HL-60 (cell line): ENCODE measurements around the gene ZNF740.

Experiments used
- DNase-seq, 2 experiments: peaks; one replicate each; pipeline ENCODE4 v3.0.0-alpha.2; 2010 to 2020; ENCODE audit warnings: low read depth in 1 of 2, low spot score in 1 of 2
- H3K27ac ChIP-seq: fragments of 250-450 bp; sonication (Bioruptor Pico); replicated peaks from 2 replicates; pipeline ENCODE4 v1.5.1; 2020; ENCODE audit warnings: mild to moderate bottlenecking, moderate library complexity
- H3K27me3 ChIP-seq: fragments of 250-450 bp; sonication (Bioruptor Pico); 2 replicates; pipeline ENCODE4 v1.5.1; 2021; ENCODE audit warnings: mild to moderate bottlenecking, moderate library complexity; ENCODE audit not compliant: insufficient read depth, poor library complexity, severe bottlenecking
- H3K4me3 ChIP-seq: replicated peaks from 2 replicates; pipeline ENCODE4 v1.5.1; 2011; ENCODE audit warnings: mild to moderate bottlenecking, control low read depth, low read length; ENCODE audit not compliant: insufficient read depth
- CTCF ChIP-seq: IDR thresholded peaks from one replicate; pipeline ENCODE4 v1.5.1; 2011; ENCODE audit warnings: low read length, control low read depth, inconsistent platforms; ENCODE audit not compliant: insufficient read depth
- GABPA ChIP-seq: IDR thresholded peaks from 2 replicates; pipeline ENCODE4 v1.6.1; 2012; ENCODE audit warnings: low read depth
- POLR2AphosphoS5 ChIP-seq: IDR thresholded peaks from 2 replicates; pipeline ENCODE4 v1.6.1; 2012; ENCODE audit warnings: low read depth
- REST ChIP-seq: IDR thresholded peaks from 2 replicates; pipeline ENCODE4 v1.6.1; 2012; ENCODE audit warnings: low read depth; ENCODE audit not compliant: insufficient replicate concordance
- SPI1 ChIP-seq: IDR thresholded peaks from 2 replicates; pipeline ENCODE4 v1.6.1; 2012; ENCODE audit warnings: low read depth, mild to moderate bottlenecking, borderline replicate concordance

Gene ZNF740

GRCh38 chr12:53193040-53193439, 12.5 kb downstream of the ZNF740 start:
- no peak for DNase-seq
- Histone ChIP-seq H3K27ac (no peak overlapping the region), H3K27me3 (no peaks in the 10 kb centered on the region)

GRCh38 chr12:53193985-53194716, 13.6 kb downstream of the ZNF740 start:
- TF ChIP-seq GABPA: no peak
- no peak for TF ChIP-seq SPI1
- TF ChIP-seq REST: no peak
- no peak for TF ChIP-seq CTCF
- no peak for TF ChIP-seq POLR2AphosphoS5
- no peak overlapping the region for H3K27ac ChIP-seq
- no peak for DNase-seq
- no peak overlapping the region for H3K4me3 ChIP-seq
- no peaks in the 10 kb centered on the region for H3K27me3 ChIP-seq

More at GRCh38 chr12:53193040-53193439, 12.5 kb downstream of the ZNF740 start:
- no peak overlapping the region for H3K4me3 ChIP-seq
- TF ChIP-seq REST (no peak), POLR2AphosphoS5 (no peak), CTCF (no peak), GABPA (no peak)

- H3K4me3 ChIP-seq: no peak overlapping the region
- no peak overlapping the region for H3K27ac ChIP-seq
- no peaks in the 10 kb centered on the region for H3K27me3 ChIP-seq
- no peak for TF ChIP-seq SPI1
- no peak for TF ChIP-seq POLR2AphosphoS5
- no peak for TF ChIP-seq REST
- TF ChIP-seq GABPA: no peak
- TF ChIP-seq CTCF: no peak
- no peak for DNase-seq
These were observed 14.5 kb downstream of the ZNF740 start for GRCh38 chr12:53194973-53195372.
